ENCODE results near the gene ROR2.

Gene ROR2

GRCh38 chr9:91726406-91727100 lies 223.5 kb downstream of the ROR2 start:
- DNase-seq (ENCODE audit: extremely low read depth, low read depth) = no peak
- TF ChIP-seq, protein P1, sequence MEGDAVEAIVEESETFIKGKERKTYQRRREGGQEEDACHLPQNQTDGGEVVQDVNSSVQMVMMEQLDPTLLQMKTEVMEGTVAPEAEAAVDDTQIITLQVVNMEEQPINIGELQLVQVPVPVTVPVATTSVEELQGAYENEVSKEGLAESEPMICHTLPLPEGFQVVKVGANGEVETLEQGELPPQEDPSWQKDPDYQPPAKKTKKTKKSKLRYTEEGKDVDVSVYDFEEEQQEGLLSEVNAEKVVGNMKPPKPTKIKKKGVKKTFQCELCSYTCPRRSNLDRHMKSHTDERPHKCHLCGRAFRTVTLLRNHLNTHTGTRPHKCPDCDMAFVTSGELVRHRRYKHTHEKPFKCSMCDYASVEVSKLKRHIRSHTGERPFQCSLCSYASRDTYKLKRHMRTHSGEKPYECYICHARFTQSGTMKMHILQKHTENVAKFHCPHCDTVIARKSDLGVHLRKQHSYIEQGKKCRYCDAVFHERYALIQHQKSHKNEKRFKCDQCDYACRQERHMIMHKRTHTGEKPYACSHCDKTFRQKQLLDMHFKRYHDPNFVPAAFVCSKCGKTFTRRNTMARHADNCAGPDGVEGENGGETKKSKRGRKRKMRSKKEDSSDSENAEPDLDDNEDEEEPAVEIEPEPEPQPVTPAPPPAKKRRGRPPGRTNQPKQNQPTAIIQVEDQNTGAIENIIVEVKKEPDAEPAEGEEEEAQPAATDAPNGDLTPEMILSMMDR (IDR thresholded peaks at IDR 0.05; ENCODE audit: low read depth, low read length) = no peak

DNA sequence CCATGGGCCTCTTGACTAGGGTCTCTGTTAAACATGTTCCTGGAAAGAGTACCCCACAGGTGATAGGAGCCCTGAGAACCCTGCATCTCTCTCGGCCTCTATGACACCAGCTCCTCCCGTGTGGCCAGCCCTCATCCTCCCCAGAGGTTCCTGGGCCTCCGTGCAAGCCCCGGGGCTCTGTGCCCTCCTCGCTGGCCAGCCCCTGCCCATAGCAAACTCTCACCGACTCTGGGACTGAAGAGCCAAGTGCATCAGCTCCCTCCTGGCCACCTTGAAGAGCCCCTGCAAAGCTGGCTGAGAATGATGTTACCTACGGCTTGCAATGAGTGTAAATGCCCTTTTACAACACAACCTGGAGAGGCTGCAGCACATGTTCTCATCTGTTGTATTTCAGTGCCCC lies 224.4 kb downstream of the ROR2 start:
- DNase-seq (ENCODE audit: extremely low read depth, low read depth) = no peak
- TF ChIP-seq, protein P1 (IDR thresholded peaks at IDR 0.05; ENCODE audit: low read depth, low read length) = no peak

GRCh38 chr9:91724609-91725505 lies 225.2 kb downstream of the ROR2 start:
- TF ChIP-seq, protein P1 (IDR thresholded peaks at IDR 0.05; ENCODE audit: low read depth, low read length) = no peak
- DNase-seq (ENCODE audit: extremely low read depth, low read depth) = no peak

- no peak for DNase-seq (ENCODE audit: extremely low read depth, low read depth)
- TF ChIP-seq, protein P1 (IDR thresholded peaks at IDR 0.05; ENCODE audit: low read depth, low read length) = no peak
Measured at GRCh38 chr9:91724068-91724440, 226.0 kb downstream of the ROR2 start.

GRCh38 chr9:91723420-91724067 lies 226.5 kb downstream of the ROR2 start:
- TF ChIP-seq, protein P1 (IDR thresholded peaks at IDR 0.05; ENCODE audit: low read depth, low read length) = no peak
- DNase-seq (ENCODE audit: extremely low read depth, low read depth) = no peak

- DNase-seq (ENCODE audit: extremely low read depth, low read depth) = no peak
- TF ChIP-seq, protein P1 (IDR thresholded peaks at IDR 0.05; ENCODE audit: low read depth, low read length) = no peak
Measured at GRCh38 chr9:91720751-91721705, 229.0 kb downstream of the ROR2 start.

All from AG09319 (cell line).